HEK293 (cell line): ENCODE data around the gene EDA.
A peak's percentile ranks its signal among the peaks of the same experiment; 100 is the strongest.

Experiments
- CTCF ChIA-PET: fragments of 350-600 bp; formaldehyde crosslinking; extraction: SDS; loops from one replicate; lab custom pipeline; 2021; ENCODE audit warnings: antibody characterized with exemption; lab: Yijun Ruan, JAX
- POLR2A ChIA-PET: fragments of 300-600 bp; formaldehyde crosslinking; extraction: SDS; loops from one replicate; lab custom pipeline; 2020; ENCODE audit warnings: antibody characterized with exemption, inconsistent platforms; lab: Yijun Ruan, JAX
- H3K27ac ChIP-seq: fragments of 200-500 bp; sonication (Bioruptor generic); 2 replicates; pipeline ENCODE4 v1.5.1; 2014; ENCODE audit warnings: low read depth, low read length, control low read depth, inconsistent platforms; ENCODE audit errors: extremely low read depth
- H3K36me3 ChIP-seq, 2 experiments: fragments of 200-500 bp in 1 of 2; sonication (Bioruptor generic) in 1 of 2; 1 replicate in 1 of 2; 2 replicates in 1 of 2; pipeline ENCODE4 v1.5.1; 2014 to 2017; ENCODE audit warnings: inconsistent platforms in 2 of 2, low read length in 2 of 2; ENCODE audit not compliant: control insufficient read depth in 2 of 2, insufficient read depth in 1 of 2
- H3K4me1 ChIP-seq: fragments of 200-500 bp; sonication (Bioruptor generic); 2 replicates; pipeline ENCODE4 v1.5.1; 2014; ENCODE audit warnings: mild to moderate bottlenecking, low read length, inconsistent platforms; ENCODE audit not compliant: control insufficient read depth, insufficient read depth
- H3K4me3 ChIP-seq: 2 replicates; pipeline ENCODE4 v1.5.1; 2011; ENCODE audit warnings: low read depth, mild to moderate bottlenecking, control low read depth, low read length, moderate library complexity
- H3K9me3 ChIP-seq: fragments of 200-500 bp; sonication (Bioruptor generic); 2 replicates; pipeline ENCODE4 v1.5.1; 2014; ENCODE audit warnings: low read depth, low read length, inconsistent platforms; ENCODE audit not compliant: control insufficient read depth, insufficient read depth
- KLF1 ChIP-seq: fragments of 450-650 bp; formaldehyde crosslinking; IDR thresholded peaks from 2 replicates; pipeline ENCODE4 v1.5.1; 2016; ENCODE audit warnings: missing biosample characterization, missing genetic modification characterization
- KLF7 ChIP-seq: fragments of 450-650 bp; formaldehyde crosslinking; IDR thresholded peaks from 2 replicates; pipeline ENCODE4 v1.5.1; 2016; ENCODE audit warnings: missing biosample characterization, missing genetic modification characterization, borderline replicate concordance
- KLF8 ChIP-seq: fragments of 450-650 bp; formaldehyde crosslinking; IDR thresholded peaks from 2 replicates; pipeline ENCODE4 v1.5.1; 2016; ENCODE audit warnings: missing biosample characterization, missing genetic modification characterization
- MZF1 ChIP-seq: fragments of 450-650 bp; formaldehyde crosslinking; IDR thresholded peaks from 2 replicates; pipeline ENCODE4 v1.5.1; 2017; ENCODE audit warnings: missing biosample characterization, missing genetic modification characterization, borderline replicate concordance
- PRDM1 ChIP-seq: fragments of 450-650 bp; formaldehyde crosslinking; IDR thresholded peaks from 2 replicates; pipeline ENCODE4; 2016; ENCODE audit warnings: missing biosample characterization, missing genetic modification characterization
- SCRT1 ChIP-seq: fragments of 450-650 bp; formaldehyde crosslinking; IDR thresholded peaks from 2 replicates; pipeline ENCODE4 v1.5.1; 2016; ENCODE audit warnings: missing biosample characterization, missing genetic modification characterization, borderline replicate concordance
- SP7 ChIP-seq: fragments of 450-650 bp; formaldehyde crosslinking; IDR thresholded peaks from 2 replicates; pipeline ENCODE4 v1.5.1; 2016; ENCODE audit warnings: missing biosample characterization, missing genetic modification characterization
- ZBTB48 ChIP-seq: fragments of 450-650 bp; formaldehyde crosslinking; IDR thresholded peaks from 2 replicates; pipeline ENCODE4 v1.5.1; 2016; ENCODE audit warnings: missing biosample characterization, missing genetic modification characterization
- ZNF121 ChIP-seq: fragments of 450-650 bp; formaldehyde crosslinking; IDR thresholded peaks from 2 replicates; pipeline ENCODE4 v1.5.1; 2016; ENCODE audit warnings: missing biosample characterization, missing genetic modification characterization
- ZNF146 ChIP-seq: fragments of 450-650 bp; formaldehyde crosslinking; IDR thresholded peaks from 2 replicates; pipeline ENCODE4 v1.5.1; 2016; ENCODE audit warnings: missing biosample characterization, missing genetic modification characterization
- ZNF19 ChIP-seq: fragments of 450-650 bp; formaldehyde crosslinking; IDR thresholded peaks from 2 replicates; pipeline ENCODE4; 2016; ENCODE audit warnings: missing biosample characterization, missing genetic modification characterization, low read depth
- ZNF266 ChIP-seq: fragments of 450-650 bp; formaldehyde crosslinking; IDR thresholded peaks from 2 replicates; pipeline ENCODE4 v1.5.1; 2016; ENCODE audit warnings: missing biosample characterization, missing genetic modification characterization, low read depth
- ZNF621 ChIP-seq: fragments of 450-650 bp; formaldehyde crosslinking; IDR thresholded peaks from 2 replicates; pipeline ENCODE4 v1.5.1; 2017; ENCODE audit warnings: missing biosample characterization, missing genetic modification characterization
- ZNF629 ChIP-seq: fragments of 450-650 bp; formaldehyde crosslinking; IDR thresholded peaks from 2 replicates; pipeline ENCODE4 v1.5.1; 2017; ENCODE audit warnings: missing biosample characterization, missing genetic modification characterization
- TF ChIP-seq, protein P1 (sequence below): fragments of 450-650 bp; formaldehyde crosslinking; IDR thresholded peaks from 2 replicates; pipeline ENCODE4 v1.5.1; 2017; ENCODE audit warnings: missing biosample characterization, missing genetic modification characterization
- TF ChIP-seq, protein P2 (sequence below): fragments of 450-650 bp; formaldehyde crosslinking; IDR thresholded peaks from 2 replicates; pipeline ENCODE4 v1.5.1; 2016; ENCODE audit warnings: missing biosample characterization, missing genetic modification characterization
- TF ChIP-seq, protein P3 (sequence below): fragments of 450-650 bp; formaldehyde crosslinking; IDR thresholded peaks from 2 replicates; pipeline ENCODE4 v1.5.1; 2016; ENCODE audit warnings: missing biosample characterization, missing genetic modification characterization
- TF ChIP-seq, protein P4 (sequence below): fragments of 450-650 bp; formaldehyde crosslinking; IDR thresholded peaks from 2 replicates; pipeline ENCODE4 v1.5.1; 2016; ENCODE audit warnings: missing biosample characterization, missing genetic modification characterization
- TF ChIP-seq, protein P5 (sequence below): fragments of 450-650 bp; formaldehyde crosslinking; IDR thresholded peaks from 2 replicates; pipeline ENCODE4 v1.5.1; 2017; ENCODE audit warnings: missing biosample characterization, missing genetic modification characterization
- TF ChIP-seq, protein P6 (sequence below): fragments of 450-650 bp; formaldehyde crosslinking; IDR thresholded peaks from 2 replicates; pipeline ENCODE4 v1.5.1; 2016; ENCODE audit warnings: missing biosample characterization, missing genetic modification characterization

The EDA gene

DNA sequence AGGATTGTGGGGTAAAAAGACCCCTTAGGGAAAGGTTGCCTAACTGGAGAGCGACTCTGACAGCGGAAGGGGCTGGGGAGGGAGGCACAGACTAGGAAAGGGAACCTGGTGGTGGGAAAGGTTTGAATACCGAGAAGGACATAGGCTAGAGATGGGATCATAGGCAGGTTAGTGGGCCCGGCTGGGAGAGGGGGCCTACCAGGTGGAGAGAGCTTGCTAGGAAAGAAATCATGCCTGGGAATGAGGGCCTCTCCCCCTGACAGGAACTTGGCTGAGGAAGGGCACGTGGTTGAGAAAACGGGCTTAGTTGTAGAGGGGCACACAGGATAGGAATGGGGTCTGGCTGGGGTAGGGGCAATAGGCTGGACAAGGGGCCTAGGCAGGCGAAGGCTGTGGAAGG is 450.7 kb downstream of the EDA start:
- POLR2A ChIA-PET, result no interaction called here
- CTCF ChIA-PET, result interaction anchor here (0.7 kb wide), 2 partner anchors 31 to 159 kb away, joined by 3 to 4 read pairs; no protein-coding TSS in a partner anchor
- H3K4me3 ChIP-seq, result no peak overlapping the region
- H3K36me3 ChIP-seq, result no peaks in the 10 kb centered on the region
- H3K9me3 ChIP-seq, result no peaks in the 10 kb centered on the region; the same call in 1 of the 2 replicates
- no peak overlapping the region for H3K27ac ChIP-seq
- H3K4me1 ChIP-seq, result no peaks in the 10 kb centered on the region
- TF ChIP-seq KLF7 (tag by site-specific recombination) (no peak), ZNF621 (tag by site-specific recombination) (no peak), SCRT1 (tag by site-specific recombination) (no peak), ZNF146 (no peak), ZNF266 (no peak), PRDM1 (no peak), KLF8 (tag by site-specific recombination) (no peak)
- TF ChIP-seq, protein P1, sequence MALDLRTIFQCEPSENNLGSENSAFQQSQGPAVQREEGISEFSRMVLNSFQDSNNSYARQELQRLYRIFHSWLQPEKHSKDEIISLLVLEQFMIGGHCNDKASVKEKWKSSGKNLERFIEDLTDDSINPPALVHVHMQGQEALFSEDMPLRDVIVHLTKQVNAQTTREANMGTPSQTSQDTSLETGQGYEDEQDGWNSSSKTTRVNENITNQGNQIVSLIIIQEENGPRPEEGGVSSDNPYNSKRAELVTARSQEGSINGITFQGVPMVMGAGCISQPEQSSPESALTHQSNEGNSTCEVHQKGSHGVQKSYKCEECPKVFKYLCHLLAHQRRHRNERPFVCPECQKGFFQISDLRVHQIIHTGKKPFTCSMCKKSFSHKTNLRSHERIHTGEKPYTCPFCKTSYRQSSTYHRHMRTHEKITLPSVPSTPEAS (tag by site-specific recombination), result no peak
- TF ChIP-seq, protein P2, sequence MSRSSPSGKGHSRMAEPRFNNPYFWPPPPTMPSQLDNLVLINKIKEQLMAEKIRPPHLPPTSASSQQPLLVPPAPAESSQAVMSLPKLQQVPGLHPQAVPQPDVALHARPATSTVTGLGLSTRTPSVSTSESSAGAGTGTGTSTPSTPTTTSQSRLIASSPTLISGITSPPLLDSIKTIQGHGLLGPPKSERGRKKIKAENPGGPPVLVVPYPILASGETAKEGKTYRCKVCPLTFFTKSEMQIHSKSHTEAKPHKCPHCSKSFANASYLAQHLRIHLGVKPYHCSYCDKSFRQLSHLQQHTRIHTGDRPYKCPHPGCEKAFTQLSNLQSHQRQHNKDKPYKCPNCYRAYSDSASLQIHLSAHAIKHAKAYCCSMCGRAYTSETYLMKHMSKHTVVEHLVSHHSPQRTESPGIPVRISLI, result no peak
- TF ChIP-seq, protein P3, sequence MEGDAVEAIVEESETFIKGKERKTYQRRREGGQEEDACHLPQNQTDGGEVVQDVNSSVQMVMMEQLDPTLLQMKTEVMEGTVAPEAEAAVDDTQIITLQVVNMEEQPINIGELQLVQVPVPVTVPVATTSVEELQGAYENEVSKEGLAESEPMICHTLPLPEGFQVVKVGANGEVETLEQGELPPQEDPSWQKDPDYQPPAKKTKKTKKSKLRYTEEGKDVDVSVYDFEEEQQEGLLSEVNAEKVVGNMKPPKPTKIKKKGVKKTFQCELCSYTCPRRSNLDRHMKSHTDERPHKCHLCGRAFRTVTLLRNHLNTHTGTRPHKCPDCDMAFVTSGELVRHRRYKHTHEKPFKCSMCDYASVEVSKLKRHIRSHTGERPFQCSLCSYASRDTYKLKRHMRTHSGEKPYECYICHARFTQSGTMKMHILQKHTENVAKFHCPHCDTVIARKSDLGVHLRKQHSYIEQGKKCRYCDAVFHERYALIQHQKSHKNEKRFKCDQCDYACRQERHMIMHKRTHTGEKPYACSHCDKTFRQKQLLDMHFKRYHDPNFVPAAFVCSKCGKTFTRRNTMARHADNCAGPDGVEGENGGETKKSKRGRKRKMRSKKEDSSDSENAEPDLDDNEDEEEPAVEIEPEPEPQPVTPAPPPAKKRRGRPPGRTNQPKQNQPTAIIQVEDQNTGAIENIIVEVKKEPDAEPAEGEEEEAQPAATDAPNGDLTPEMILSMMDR (tag by site-specific recombination), result no peak
- TF ChIP-seq, protein P4, sequence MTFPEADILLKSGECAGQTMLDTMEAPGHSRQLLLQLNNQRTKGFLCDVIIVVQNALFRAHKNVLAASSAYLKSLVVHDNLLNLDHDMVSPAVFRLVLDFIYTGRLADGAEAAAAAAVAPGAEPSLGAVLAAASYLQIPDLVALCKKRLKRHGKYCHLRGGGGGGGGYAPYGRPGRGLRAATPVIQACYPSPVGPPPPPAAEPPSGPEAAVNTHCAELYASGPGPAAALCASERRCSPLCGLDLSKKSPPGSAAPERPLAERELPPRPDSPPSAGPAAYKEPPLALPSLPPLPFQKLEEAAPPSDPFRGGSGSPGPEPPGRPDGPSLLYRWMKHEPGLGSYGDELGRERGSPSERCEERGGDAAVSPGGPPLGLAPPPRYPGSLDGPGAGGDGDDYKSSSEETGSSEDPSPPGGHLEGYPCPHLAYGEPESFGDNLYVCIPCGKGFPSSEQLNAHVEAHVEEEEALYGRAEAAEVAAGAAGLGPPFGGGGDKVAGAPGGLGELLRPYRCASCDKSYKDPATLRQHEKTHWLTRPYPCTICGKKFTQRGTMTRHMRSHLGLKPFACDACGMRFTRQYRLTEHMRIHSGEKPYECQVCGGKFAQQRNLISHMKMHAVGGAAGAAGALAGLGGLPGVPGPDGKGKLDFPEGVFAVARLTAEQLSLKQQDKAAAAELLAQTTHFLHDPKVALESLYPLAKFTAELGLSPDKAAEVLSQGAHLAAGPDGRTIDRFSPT (tag by site-specific recombination), result no peak

DNA sequence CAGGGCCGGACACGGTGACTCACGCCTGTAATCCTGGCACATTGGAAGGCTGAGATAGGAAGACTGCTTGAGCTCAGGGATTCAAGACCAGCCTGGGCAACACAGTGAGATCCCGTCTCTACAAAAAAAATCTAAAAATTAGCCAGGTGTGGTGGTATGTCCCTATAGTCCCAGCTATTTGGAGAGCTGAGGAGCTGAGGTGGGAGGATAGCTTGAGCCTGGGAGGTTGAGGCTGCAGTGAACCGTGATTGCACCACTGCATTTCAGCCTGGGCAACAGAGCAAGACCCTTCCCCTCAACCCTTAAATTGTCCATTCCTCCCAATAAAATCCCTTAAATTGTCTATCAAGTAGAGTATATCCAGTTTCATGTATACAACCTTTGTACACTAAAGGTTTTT is 463.4 kb downstream of the EDA start:
- POLR2A ChIA-PET, result no interaction called here
- CTCF ChIA-PET, result interaction anchor here (0.6 to 2.8 kb wide), 4 partner anchors 8 to 661 kb away, joined by 3 to 9 read pairs (median 4); no protein-coding TSS in a partner anchor
- H3K9me3 ChIP-seq, result no peaks in the 10 kb centered on the region
- H3K4me1 ChIP-seq, result no peaks in the 10 kb centered on the region
- no peaks in the 10 kb centered on the region for H3K36me3 ChIP-seq
- H3K4me3 ChIP-seq, result no peak overlapping the region
- H3K27ac ChIP-seq, result no peak overlapping the region
- TF ChIP-seq KLF1 (tag by site-specific recombination) (no peak), ZBTB48 (tag by site-specific recombination) (no peak), ZNF121 (tag by site-specific recombination) (peak; percentile 82)

DNA sequence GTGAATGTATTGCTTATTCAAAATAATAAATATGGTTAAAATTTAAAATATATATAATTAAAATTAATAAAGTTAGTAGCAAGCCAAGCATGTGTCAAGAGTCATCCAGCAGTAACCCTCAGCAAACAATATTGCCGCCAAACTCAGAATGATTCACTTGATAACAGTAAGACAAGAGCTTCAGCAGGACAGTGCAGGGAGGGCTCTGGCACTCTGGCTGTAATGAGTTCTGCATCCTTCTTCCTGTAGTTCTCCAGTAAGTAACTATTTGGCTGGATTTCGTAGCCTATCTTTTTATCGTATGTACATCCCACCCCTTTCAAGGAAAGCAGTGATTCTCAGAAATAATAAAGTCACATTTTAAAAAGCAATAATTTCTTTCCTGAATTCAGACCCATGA is 464.0 kb downstream of the EDA start:
- H3K27ac ChIP-seq, result no peak overlapping the region

More for the DNA sequence above, 464.0 kb downstream of the EDA start:
- TF ChIP-seq SP7 (tag by site-specific recombination) (no peak), MZF1 (tag by site-specific recombination) (no peak), ZNF19 (tag by site-specific recombination) (no peak), ZNF629 (tag by site-specific recombination) (no peak)
- TF ChIP-seq, protein P5, sequence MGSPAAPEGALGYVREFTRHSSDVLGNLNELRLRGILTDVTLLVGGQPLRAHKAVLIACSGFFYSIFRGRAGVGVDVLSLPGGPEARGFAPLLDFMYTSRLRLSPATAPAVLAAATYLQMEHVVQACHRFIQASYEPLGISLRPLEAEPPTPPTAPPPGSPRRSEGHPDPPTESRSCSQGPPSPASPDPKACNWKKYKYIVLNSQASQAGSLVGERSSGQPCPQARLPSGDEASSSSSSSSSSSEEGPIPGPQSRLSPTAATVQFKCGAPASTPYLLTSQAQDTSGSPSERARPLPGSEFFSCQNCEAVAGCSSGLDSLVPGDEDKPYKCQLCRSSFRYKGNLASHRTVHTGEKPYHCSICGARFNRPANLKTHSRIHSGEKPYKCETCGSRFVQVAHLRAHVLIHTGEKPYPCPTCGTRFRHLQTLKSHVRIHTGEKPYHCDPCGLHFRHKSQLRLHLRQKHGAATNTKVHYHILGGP (tag by site-specific recombination), result no peak
- TF ChIP-seq, protein P6, sequence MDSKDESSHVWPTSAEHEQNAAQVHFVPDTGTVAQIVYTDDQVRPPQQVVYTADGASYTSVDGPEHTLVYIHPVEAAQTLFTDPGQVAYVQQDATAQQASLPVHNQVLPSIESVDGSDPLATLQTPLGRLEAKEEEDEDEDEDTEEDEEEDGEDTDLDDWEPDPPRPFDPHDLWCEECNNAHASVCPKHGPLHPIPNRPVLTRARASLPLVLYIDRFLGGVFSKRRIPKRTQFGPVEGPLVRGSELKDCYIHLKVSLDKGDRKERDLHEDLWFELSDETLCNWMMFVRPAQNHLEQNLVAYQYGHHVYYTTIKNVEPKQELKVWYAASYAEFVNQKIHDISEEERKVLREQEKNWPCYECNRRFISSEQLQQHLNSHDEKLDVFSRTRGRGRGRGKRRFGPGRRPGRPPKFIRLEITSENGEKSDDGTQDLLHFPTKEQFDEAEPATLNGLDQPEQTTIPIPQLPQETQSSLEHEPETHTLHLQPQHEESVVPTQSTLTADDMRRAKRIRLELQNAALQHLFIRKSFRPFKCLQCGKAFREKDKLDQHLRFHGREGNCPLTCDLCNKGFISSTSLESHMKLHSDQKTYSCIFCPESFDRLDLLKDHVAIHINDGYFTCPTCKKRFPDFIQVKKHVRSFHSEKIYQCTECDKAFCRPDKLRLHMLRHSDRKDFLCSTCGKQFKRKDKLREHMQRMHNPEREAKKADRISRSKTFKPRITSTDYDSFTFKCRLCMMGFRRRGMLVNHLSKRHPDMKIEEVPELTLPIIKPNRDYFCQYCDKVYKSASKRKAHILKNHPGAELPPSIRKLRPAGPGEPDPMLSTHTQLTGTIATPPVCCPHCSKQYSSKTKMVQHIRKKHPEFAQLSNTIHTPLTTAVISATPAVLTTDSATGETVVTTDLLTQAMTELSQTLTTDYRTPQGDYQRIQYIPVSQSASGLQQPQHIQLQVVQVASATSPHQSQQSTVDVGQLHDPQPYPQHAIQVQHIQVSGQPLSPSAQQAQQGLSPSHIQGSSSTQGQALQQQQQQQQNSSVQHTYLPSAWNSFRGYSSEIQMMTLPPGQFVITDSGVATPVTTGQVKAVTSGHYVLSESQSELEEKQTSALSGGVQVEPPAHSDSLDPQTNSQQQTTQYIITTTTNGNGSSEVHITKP (tag by site-specific recombination), result no peak
- Histone ChIP-seq H3K4me3 (no peak overlapping the region), H3K9me3 (no peaks in the 10 kb centered on the region), H3K4me1 (no peaks in the 10 kb centered on the region), H3K36me3 (no peaks in the 10 kb centered on the region)
- ChIA-PET POLR2A (no interaction called here), CTCF (interaction anchor here (0.6 to 2.8 kb wide), 5 partner anchors 8 to 923 kb away, joined by 3 to 9 read pairs (median 3); no protein-coding TSS in a partner anchor)
